Fibroblast of the aortic adventitia (primary cell): Measurements from ENCODE around the gene KLHL1. TPM values are rescaled to one million over a fixed set of nuclear protein-coding genes. Genes with fewer than 3 reads are reported as not detected.

Source experiments
- DNase-seq: peaks from one replicate; pipeline ENCODE4 v3.0.0-alpha.2; 2010; ENCODE audit warnings: low read depth
- H3K4me3 ChIP-seq: 2 replicates; pipeline ENCODE4 v1.5.1; 2011; ENCODE audit warnings: low read depth, mild to moderate bottlenecking, control low read depth, low read length, moderate library complexity
- total RNA-seq: library from RNA; depleted of rRNA; stranded (reverse); fragments of >200 nt; gene quantifications from 2 replicates; pipeline ENCODE4 v1.2.3, GENCODE V29; 2012; ENCODE audit warnings: low replicate concordance
- TF ChIP-seq, protein P1 (sequence below): IDR thresholded peaks from 2 replicates; pipeline ENCODE4 v1.5.1; 2011; ENCODE audit warnings: mild to moderate bottlenecking, low read length, control low read depth, inconsistent platforms; ENCODE audit not compliant: insufficient read depth

Gene KLHL1
- total RNA-seq, 1 donor = not detected

DNA sequence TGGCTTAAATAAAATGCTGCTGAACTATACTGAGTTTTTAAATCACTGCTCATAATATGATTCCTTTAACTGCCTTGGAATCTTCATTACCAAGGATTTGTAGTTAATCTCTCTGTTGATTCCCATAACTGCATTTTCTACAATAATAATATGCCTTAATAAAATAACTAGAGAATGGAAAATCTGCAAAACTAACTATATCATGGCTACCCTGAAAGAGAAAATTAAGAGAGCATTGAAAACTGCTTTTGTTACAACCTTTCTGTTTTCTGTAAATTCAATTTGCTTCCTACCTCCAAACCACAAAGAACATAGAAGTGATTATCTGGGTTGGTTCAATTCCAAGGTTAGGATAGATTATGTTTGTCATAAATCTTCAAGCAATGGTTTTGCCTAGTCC is 203.5 kb downstream of the KLHL1 start:
- DNase-seq = no peak
- TF ChIP-seq, protein P1, sequence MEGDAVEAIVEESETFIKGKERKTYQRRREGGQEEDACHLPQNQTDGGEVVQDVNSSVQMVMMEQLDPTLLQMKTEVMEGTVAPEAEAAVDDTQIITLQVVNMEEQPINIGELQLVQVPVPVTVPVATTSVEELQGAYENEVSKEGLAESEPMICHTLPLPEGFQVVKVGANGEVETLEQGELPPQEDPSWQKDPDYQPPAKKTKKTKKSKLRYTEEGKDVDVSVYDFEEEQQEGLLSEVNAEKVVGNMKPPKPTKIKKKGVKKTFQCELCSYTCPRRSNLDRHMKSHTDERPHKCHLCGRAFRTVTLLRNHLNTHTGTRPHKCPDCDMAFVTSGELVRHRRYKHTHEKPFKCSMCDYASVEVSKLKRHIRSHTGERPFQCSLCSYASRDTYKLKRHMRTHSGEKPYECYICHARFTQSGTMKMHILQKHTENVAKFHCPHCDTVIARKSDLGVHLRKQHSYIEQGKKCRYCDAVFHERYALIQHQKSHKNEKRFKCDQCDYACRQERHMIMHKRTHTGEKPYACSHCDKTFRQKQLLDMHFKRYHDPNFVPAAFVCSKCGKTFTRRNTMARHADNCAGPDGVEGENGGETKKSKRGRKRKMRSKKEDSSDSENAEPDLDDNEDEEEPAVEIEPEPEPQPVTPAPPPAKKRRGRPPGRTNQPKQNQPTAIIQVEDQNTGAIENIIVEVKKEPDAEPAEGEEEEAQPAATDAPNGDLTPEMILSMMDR = no peak

DNA sequence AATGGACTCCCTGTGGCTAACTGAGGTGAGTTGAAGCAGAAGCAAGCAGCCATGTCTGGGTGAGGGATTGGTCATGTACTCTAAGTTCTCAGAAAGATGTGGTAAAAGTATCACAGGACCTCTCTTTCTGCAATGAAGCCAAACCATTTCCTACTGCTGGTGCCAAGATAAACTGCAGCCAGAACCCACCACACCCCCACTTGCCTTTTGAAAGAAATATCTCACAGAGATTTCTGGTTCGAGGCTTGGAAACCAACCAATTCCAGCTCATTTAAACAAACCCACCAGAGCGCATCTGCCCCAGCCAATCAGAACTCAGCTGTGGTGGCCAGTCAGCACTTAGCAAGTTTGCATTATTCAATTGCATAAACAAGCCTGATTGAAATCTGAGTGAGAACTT is 205.2 kb downstream of the KLHL1 start:
- TF ChIP-seq, protein P1 = no peak
- no peak for DNase-seq
- no peak overlapping the region for H3K4me3 ChIP-seq

More for the DNA sequence above, 203.5 kb downstream of the KLHL1 start:
- H3K4me3 ChIP-seq = no peak overlapping the region

DNA sequence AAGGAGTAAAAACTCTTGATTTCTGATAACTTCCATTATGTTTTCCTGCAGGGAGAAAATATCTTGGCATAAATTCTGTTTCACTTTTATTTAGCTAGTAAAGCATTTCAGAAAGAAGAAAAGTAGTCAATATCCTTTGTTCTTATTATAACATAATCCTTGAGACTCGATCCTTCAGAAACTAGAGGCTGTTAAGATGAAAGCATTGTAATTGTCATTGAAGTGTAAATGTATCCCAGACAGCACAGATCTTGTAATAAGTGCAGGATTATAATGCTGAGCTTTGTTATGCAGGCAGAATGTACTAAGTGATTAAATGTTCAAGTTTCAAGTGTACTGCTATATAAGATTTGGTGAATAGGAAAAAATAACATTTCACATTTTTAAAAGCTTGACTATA is 225.8 kb downstream of the KLHL1 start:
- no peak for DNase-seq

DNA sequence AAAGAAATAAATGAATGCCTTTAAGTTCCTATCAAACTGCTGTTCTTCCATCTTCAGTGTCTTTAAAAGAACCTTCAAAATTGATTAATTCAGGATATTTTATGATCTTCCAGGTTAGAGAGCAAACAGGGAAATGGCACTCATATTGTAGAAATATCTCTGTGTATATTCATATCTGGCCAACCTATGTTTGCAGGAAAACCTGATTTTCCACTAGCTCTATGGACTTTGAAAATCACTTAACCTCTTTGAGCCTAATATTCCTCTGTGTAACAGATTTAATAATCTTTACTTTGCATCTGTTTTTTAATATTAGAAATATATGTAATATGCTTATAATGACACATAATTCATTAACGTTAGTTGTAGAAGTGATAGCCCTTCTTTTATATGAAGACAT is 228.3 kb downstream of the KLHL1 start:
- TF ChIP-seq, protein P1 = no peak
- DNase-seq = no peak
- H3K4me3 ChIP-seq = no peak overlapping the region

More for the DNA sequence above, 225.8 kb downstream of the KLHL1 start:
- H3K4me3 ChIP-seq = no peak overlapping the region
- TF ChIP-seq, protein P1 = no peak

DNA sequence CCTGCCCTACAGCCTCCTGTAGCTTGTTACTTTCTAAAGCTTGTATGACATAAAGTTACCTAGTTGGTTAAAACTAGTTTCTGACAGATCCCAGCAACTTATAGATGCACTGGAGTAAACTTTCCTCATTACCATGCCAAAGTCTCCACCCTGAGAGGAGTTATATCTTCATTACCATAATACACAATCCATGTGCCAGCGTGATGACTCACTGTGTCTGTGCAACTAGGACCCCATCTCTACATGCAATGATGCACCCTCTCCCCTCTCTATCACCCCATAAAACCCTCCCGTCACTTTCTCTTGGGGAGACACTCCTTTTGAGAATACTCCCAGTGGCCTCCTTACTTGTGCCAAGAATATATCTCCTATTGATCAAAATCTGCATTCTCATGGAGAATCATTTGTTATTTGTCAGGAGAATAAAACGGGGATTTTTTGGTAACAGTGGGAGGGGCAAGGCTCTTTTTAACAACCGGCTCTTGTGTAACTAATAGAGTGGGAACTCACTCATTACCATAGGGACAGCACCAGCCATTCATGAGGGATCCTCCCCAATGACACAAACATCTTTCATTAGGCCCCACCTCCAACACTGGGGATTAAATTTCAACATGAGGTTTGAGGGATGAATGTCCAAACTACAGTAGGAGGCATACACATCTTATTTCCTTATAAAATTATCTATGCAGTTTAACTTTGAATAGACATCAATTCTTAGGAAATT is 235.8 kb downstream of the KLHL1 start:
- H3K4me3 ChIP-seq = no peak overlapping the region
- TF ChIP-seq, protein P1 = no peak
- DNase-seq = no peak

DNA sequence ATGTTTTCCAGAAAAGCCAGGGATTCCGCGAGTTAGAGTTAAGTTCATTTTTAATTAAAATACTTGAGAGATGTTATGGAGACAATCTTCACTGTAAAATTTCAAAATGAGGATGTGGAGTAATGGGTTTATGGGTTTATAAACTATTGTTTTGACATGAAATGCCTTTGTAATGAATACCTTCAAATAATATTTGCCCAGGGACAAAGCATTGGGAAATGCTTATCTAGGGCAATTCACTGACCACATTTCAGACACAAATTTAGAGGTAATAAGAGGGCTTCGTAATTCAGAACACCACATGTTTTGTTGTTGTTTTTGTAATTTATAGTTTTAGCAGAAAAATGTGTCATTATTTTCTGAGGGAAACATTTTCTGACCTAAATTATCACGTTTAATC is 241.7 kb downstream of the KLHL1 start:
- TF ChIP-seq, protein P1 = no peak
- DNase-seq = no peak
- H3K4me3 ChIP-seq = no peak overlapping the region
